AG04450 (cell line): ENCODE measurements around the gene PCDHGA9. TPM values are rescaled to one million over a fixed set of nuclear protein-coding genes. Genes with fewer than 3 reads are reported as not detected.
A peak's percentile ranks its signal among the peaks of the same experiment; 100 is the strongest.
"Not testable (repeated sequence)": the region's sequence is repeated elsewhere in the genome, so short reads cannot be mapped to it uniquely, and the experiment has no call there.

Experiments
- CTCF ChIA-PET: fragments of 300-600, 350-600 bp; formaldehyde crosslinking; extraction: SDS; loops from one replicate; lab custom pipeline; 2022; ENCODE audit warnings: antibody characterized with exemption, inconsistent platforms; lab: Charles Lee
- POLR2A ChIA-PET: fragments of 350-600 bp; formaldehyde crosslinking; extraction: SDS; loops from one replicate; lab custom pipeline; 2021; ENCODE audit warnings: antibody characterized with exemption, inconsistent platforms; lab: Yijun Ruan, JAX
- DNase-seq: peaks from one replicate; pipeline ENCODE4 v3.0.0-alpha.2; 2011; ENCODE audit warnings: low read depth, low spot score
- H3K27ac ChIP-seq: one replicate; pipeline ENCODE4 v1.5.1; 2012; ENCODE audit warnings: low read depth, low read length, control low read depth
- H3K27me3 ChIP-seq: one replicate; pipeline ENCODE4 v1.6.0; 2012; ENCODE audit warnings: low read length; ENCODE audit not compliant: control insufficient read depth, insufficient read depth
- H3K4me3 ChIP-seq: 2 replicates; pipeline ENCODE4 v1.5.1; 2011; ENCODE audit warnings: mild to moderate bottlenecking, low read depth, low read length, control low read depth
- H3K9me3 ChIP-seq: 2 replicates; pipeline ENCODE4 v1.5.1; 2012; ENCODE audit warnings: low read length; ENCODE audit not compliant: control insufficient read depth, insufficient read depth
- CTCF ChIP-seq: IDR thresholded peaks from 2 replicates; pipeline ENCODE4 v1.5.1; 2011; ENCODE audit warnings: low read depth, low read length, control low read depth, inconsistent platforms
- polyA plus RNA-seq: library from polyadenylated mRNA; depleted of rRNA; stranded (reverse); fragments of >200 nt; gene quantifications from 2 replicates; pipeline ENCODE4 v1.2.3, GENCODE V29; 2011

PCDHGA9 gene
- polyA plus RNA-seq, 1 experiment: 6.4 TPM

- Histone ChIP-seq H3K9me3 (peaks cover 55% of the 10 kb centered on the region), H3K27me3 (no peaks in the 10 kb centered on the region), H3K27ac (no peak overlapping the region), H3K4me3 (no peak overlapping the region)
- ChIA-PET POLR2A (no interaction called here), CTCF (interaction anchor here (0.8 to 4.8 kb wide), 4 partner anchors 15 to 174 kb away, joined by 3 to 25 read pairs (median 12); no protein-coding TSS in a partner anchor)
- no peak for DNase-seq
- TF ChIP-seq CTCF: no peak
Observed at GRCh38 chr5:141389153-141390042, 13.2 kb upstream of the PCDHGA9 start.

DNA sequence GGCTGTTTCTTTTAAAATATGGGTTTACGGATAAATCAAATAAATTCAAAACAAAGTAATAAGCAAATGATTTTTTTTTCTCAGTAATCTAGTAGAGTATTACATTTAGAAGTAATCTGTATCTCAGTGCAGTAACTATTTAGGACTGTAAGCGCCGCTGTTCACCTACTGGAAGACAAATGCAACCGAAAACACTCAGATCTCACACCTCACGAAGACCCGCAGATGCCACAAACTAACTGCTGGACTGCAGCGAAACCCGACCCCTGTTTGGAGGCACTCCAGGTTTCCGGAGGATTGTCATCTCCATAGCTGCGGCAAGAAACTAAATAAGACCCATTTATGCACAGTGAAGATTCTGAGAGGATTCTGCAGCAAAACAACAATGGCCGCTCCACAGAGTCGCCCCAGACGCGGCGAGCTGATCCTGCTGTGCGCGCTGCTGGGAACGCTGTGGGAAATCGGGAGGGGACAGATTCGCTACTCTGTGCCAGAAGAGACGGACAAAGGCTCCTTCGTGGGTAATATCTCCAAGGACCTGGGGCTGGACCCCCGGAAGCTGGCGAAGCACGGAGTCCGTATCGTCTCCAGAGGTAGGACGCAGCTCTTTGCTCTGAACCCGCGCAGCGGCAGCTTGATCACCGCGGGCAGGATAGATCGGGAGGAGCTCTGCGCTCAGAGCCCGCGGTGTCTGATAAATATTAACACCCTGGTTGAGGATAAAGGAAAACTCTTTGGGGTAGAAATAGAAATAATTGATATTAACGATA lies 10.0 kb upstream of the PCDHGA9 start, which contains the start of gene PCDHGA8:
PCDHGA8 (plus strand) TSS at position 205 of the 770 bp plus-strand sequence; CDS start at position 386, 181 bp downstream.
- no peak for DNase-seq
- peak; percentile 23; the same call in 1 of the 2 replicates for TF ChIP-seq CTCF
- Histone ChIP-seq H3K27ac (no peak within 1 kb of the TSS), H3K4me3 (0 out of 2 replicates have a peak within 1 kb of the TSS, but pooled peaks have one; percentile 17), H3K9me3 (peaks cover 57% of the 10 kb centered on the region), H3K27me3 (no peaks in the 10 kb centered on the region)
- ChIA-PET CTCF (interaction anchor here (0.7 to 3.9 kb wide), 4 partner anchors 10 to 172 kb away, joined by 3 to 31 read pairs (median 14); partner anchors contain the start of gene PCDHGA7), POLR2A (no interaction called here)

GRCh38 chr5:141393267-141393666 lies 9.3 kb upstream of the PCDHGA9 start:
- POLR2A ChIA-PET: no interaction called here
- no peak for TF ChIP-seq CTCF
- CTCF ChIA-PET: interaction anchor here (3.4 to 3.9 kb wide), 2 partner anchors 165 to 171 kb away, joined by 25 to 31 read pairs; no protein-coding TSS in a partner anchor
- Histone ChIP-seq H3K4me3 (no peak overlapping the region), H3K27ac (no peak overlapping the region), H3K27me3 (no peaks in the 10 kb centered on the region), H3K9me3 (peaks cover 58% of the 10 kb centered on the region)
- no peak for DNase-seq

GRCh38 chr5:141394401-141395187 lies 8.0 kb upstream of the PCDHGA9 start:
- H3K27ac ChIP-seq, DNase-seq, H3K4me3 ChIP-seq, H3K27me3 ChIP-seq, POLR2A ChIA-PET: not testable (repeated sequence)
- peaks cover 56% of the 10 kb centered on the region for H3K9me3 ChIP-seq
- CTCF ChIA-PET: interaction anchor here (1.0 to 4.3 kb wide), 4 partner anchors 18 to 171 kb away, joined by 3 to 40 read pairs (median 6); partner anchors contain the start of genes PCDHB14 and PCDHGA10
